Measurements from ENCODE around the gene LRP1B.

The LRP1B gene

DNA sequence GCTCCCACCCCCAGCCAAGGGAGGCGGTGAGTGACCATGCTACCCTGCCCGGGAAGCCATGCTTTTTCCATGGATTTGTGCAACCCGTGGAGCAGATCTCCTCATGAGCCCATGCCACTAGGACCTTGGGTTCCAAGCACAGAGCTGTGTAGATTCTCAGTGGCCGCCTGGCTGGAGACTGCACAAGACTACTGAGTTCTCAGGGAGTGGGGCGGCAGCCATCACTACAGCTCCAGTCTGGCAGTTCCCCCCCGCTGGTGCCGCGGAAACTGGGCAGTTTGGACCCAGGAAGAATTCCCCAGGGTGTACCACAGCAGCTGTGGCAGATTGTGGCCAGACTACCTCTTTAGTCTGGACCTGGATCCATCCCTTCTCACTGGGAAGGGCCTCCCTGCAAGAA lies 470.6 kb downstream of the LRP1B start:
- DNase-seq: no peak
- TF ChIP-seq, protein P1, sequence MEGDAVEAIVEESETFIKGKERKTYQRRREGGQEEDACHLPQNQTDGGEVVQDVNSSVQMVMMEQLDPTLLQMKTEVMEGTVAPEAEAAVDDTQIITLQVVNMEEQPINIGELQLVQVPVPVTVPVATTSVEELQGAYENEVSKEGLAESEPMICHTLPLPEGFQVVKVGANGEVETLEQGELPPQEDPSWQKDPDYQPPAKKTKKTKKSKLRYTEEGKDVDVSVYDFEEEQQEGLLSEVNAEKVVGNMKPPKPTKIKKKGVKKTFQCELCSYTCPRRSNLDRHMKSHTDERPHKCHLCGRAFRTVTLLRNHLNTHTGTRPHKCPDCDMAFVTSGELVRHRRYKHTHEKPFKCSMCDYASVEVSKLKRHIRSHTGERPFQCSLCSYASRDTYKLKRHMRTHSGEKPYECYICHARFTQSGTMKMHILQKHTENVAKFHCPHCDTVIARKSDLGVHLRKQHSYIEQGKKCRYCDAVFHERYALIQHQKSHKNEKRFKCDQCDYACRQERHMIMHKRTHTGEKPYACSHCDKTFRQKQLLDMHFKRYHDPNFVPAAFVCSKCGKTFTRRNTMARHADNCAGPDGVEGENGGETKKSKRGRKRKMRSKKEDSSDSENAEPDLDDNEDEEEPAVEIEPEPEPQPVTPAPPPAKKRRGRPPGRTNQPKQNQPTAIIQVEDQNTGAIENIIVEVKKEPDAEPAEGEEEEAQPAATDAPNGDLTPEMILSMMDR (IDR thresholded peaks at IDR 0.05; ENCODE audit: low read depth, low read length): no peak
- Histone ChIP-seq H3K27me3 (no peaks in the 10 kb centered on the region), H3K4me1 (no peaks in the 10 kb centered on the region), H3K9me3 (no peaks in the 10 kb centered on the region), H3K4me3 (ENCODE audit: low read depth, low read length) (no peak overlapping the region), H3K36me3 (no peaks in the 10 kb centered on the region)

DNA sequence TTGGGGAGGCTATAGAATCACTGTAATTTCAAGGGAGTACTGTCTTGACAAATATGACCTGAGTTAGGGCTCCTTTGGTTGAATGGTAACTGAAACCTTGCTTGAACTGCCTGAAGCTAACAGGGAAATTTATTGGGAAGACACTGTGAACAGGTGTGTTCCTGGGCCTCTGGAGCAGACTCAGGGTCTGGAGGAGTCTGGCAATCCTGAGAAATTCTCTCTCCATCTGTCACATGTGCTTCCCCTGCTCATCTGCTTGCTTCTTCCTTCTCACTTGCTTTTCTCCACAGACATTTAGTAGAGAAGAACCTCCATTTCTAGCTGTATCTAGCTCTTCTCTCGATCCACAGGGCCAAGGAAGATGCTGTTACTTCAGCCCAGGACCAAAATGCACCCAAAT lies 476.5 kb downstream of the LRP1B start:
- Histone ChIP-seq H3K27me3 (no peaks in the 10 kb centered on the region), H3K4me1 (no peaks in the 10 kb centered on the region), H3K4me3 (ENCODE audit: low read depth, low read length) (no peak overlapping the region), H3K36me3 (no peaks in the 10 kb centered on the region), H3K9me3 (no peaks in the 10 kb centered on the region)
- TF ChIP-seq, protein P1 (IDR thresholded peaks at IDR 0.05; ENCODE audit: low read depth, low read length): no peak
- no peak for DNase-seq

DNA sequence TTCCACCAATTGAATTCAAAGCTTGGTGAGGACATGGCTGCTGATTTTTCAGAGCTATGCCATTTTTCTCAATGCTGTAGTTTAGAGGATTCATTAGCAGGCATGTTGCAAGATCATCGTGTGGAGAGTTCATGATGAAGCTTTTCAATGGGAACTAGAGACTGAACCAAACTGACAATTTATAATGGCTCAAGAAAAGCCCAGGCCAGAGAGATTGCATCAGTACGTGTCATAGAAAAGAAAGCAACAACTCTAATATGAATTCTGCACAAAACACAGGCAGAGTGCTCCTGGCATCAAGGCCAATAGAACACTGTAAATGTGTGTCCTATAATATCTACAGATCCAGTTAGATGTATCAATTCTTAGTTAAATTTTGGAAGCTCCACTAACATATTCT lies 477.6 kb downstream of the LRP1B start:
- no peaks in the 10 kb centered on the region for H3K9me3 ChIP-seq
- H3K4me1 ChIP-seq: no peaks in the 10 kb centered on the region
- no peak for DNase-seq
- no peaks in the 10 kb centered on the region for H3K36me3 ChIP-seq
- TF ChIP-seq, protein P1 (IDR thresholded peaks at IDR 0.05; ENCODE audit: low read depth, low read length): no peak
- no peaks in the 10 kb centered on the region for H3K27me3 ChIP-seq
- no peak overlapping the region for H3K4me3 ChIP-seq (ENCODE audit: low read depth, low read length)

DNA sequence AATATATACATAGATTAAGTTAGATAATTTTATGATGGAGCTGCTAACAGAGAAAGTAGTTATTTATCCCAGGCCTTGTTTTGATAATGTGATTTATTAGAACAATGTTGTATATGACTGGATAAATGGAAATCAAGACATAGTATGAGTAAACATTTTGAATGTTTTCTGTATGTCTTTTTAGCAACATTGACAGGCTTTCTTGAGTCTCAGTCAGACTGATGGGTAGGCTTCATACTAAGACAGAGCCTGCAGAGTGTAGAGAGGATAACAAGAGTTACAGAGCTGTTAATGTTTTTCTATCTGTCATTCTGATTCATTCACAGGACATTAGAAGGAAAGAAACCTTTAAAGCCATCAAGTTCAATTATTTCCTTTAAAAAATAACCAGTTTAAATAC lies 478.5 kb downstream of the LRP1B start:
- no peaks in the 10 kb centered on the region for H3K36me3 ChIP-seq

DNA sequence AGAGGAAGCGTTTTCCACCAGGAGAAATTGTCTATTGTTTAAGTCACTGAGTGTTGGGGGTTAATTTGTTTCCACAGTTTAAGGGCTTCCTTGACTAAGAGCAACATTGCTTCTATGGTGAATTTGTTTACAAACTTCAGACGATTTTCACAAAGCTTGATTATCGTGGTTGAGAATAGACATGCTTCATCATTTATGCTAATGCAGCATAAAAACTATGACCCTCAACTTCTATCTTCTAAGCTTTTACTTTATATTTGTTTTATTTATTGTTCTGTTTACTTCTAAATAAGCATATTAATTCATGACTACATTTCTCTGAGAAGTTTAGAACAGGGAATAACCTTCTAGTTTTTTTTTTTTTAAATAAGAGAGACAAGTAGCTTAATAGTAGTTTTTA lies 483.5 kb downstream of the LRP1B start:
- no peaks in the 10 kb centered on the region for H3K36me3 ChIP-seq
- no peaks in the 10 kb centered on the region for H3K9me3 ChIP-seq
- no peak for DNase-seq
- TF ChIP-seq, protein P1 (IDR thresholded peaks at IDR 0.05; ENCODE audit: low read depth, low read length): no peak
- no peaks in the 10 kb centered on the region for H3K27me3 ChIP-seq
- no peak overlapping the region for H3K4me3 ChIP-seq (ENCODE audit: low read depth, low read length)
- no peaks in the 10 kb centered on the region for H3K4me1 ChIP-seq

More for the DNA sequence above, 478.5 kb downstream of the LRP1B start:
- Histone ChIP-seq H3K4me1 (no peaks in the 10 kb centered on the region), H3K27me3 (no peaks in the 10 kb centered on the region), H3K9me3 (no peaks in the 10 kb centered on the region), H3K4me3 (ENCODE audit: low read depth, low read length) (no peak overlapping the region)
- TF ChIP-seq, protein P1 (IDR thresholded peaks at IDR 0.05; ENCODE audit: low read depth, low read length): no peak
- DNase-seq: no peak

DNA sequence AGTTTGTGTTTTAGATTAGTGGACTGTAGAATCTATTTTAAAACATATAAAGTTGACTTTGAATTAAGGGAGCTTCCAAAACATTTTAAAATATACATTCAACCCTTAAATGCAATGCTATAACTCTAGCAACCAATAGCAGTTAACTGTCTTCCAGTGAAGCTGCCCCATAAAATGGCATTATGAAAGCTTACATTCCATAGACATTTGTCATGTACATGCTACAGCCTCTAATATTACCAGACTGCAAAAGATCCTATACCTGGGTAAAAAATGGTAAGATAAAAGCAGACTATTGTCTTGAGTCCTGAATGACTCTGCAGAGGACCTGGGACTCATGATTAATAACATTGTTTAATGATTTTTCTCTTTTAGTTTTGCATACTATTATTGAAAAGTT lies 489.4 kb downstream of the LRP1B start:
- TF ChIP-seq, protein P1 (IDR thresholded peaks at IDR 0.05; ENCODE audit: low read depth, low read length): no peak
- Histone ChIP-seq H3K36me3 (no peaks in the 10 kb centered on the region), H3K27me3 (no peaks in the 10 kb centered on the region), H3K9me3 (no peaks in the 10 kb centered on the region), H3K4me3 (ENCODE audit: low read depth, low read length) (no peak overlapping the region), H3K4me1 (no peaks in the 10 kb centered on the region)
- DNase-seq: no peak
